ENCODE data around the gene SYNE4. TPM values are rescaled to one million over a fixed set of nuclear protein-coding genes. Genes with fewer than 3 reads are reported as not detected.

Gene SYNE4
- total and polyA plus RNA-seq, 2 of the 4 experiments (the other 2 are of a cell fraction), result 0.27 TPM; not detected in 1

- POLR2A ChIA-PET (ENCODE audit: unreplicated experiment), result no interaction called here
- no TSS peak for BruUV-seq (replicated peaks)
- Histone ChIP-seq H3K56ac (ENCODE audit: extremely low read depth, insufficient read depth, low read length) (no peak overlapping the region), H2AK9ac (replicated peaks; ENCODE audit: low read depth, low read length, poor library complexity) (no peak overlapping the region), H4K91ac (ENCODE audit: insufficient read depth, low read depth, low read length) (no peak overlapping the region), H3K9me1 (ENCODE audit: insufficient read depth, low read length) (no peaks in the 10 kb centered on the region), H3K9ac (ENCODE audit: low read depth, low read length) (no peak overlapping the region), H2AK5ac (ENCODE audit: low read depth, low read length) (no peak overlapping the region), H4K5ac (ENCODE audit: low read depth, low read length) (no peak overlapping the region), H2AFZ (replicated peaks; ENCODE audit: low read length, poor library complexity) (no peak overlapping the region), H2BK15ac (ENCODE audit: low read depth, low read length) (no peak overlapping the region), H3K79me1 (ENCODE audit: low read depth in 1 of 2, low read length in 2 of 2) (no peaks in the 10 kb centered on the region), H3K23ac (ENCODE audit: low read depth, low read length) (no peak overlapping the region), H2BK5ac (ENCODE audit: low read depth, low read length, poor library complexity, severe bottlenecking) (no peak overlapping the region), H3K18ac (ENCODE audit: low read depth, low read length) (no peak overlapping the region), H4K20me1 (ENCODE audit: insufficient read depth, low read length) (no peaks in the 10 kb centered on the region), H2BK20ac (ENCODE audit: low read depth, low read length) (no peak overlapping the region), H3K4ac (ENCODE audit: low read depth, low read length) (no peak overlapping the region), H2BK120ac (ENCODE audit: low read depth, low read length) (no peak overlapping the region), H3K4me3 (ENCODE audit: insufficient read depth, low read depth, low read length) (no peak overlapping the region), H3K27ac (ENCODE audit: insufficient read depth, low read length) (no peak overlapping the region), H3K9me3 (ENCODE audit: control insufficient read depth, insufficient read depth, low read length) (no peaks in the 10 kb centered on the region), H3K36me3 (ENCODE audit: control insufficient read depth, insufficient read depth, low read length) (no peaks in the 10 kb centered on the region), H3K4me1 (ENCODE audit: control insufficient read depth, insufficient read depth, low read length) (no peaks in the 10 kb centered on the region), H4K8ac (ENCODE audit: low read depth in 2 of 2, low read length in 2 of 2) (no peak overlapping the region), H3K4me2 (ENCODE audit: low read depth, low read length) (no peak overlapping the region), H3K27me3 (ENCODE audit: control insufficient read depth, insufficient read depth, low read length) (peaks cover 7% of the 10 kb centered on the region; the same call in 1 of the 2 replicates), H3K14ac (replicated peaks; ENCODE audit: low read depth, low read length) (no peak overlapping the region)
- ATAC-seq (ENCODE audit: low read depth) (no peak), DNase-seq (no peak)
- dilution Hi-C loops (cut with HindIII; ENCODE audit: low sequenced_read_pairs, unreplicated experiment), result no loop called here
- intact Hi-C loops (cut with micrococcal nuclease), result no loop called here
- 14% methylated on average over 5 of the region's 8 CpGs; no CpG with 5 or more reads in 1 of the 2 experiments for WGBS, 2 experiments (ENCODE audit: extremely low coverage in 2 of 2, insufficient read length in 1 of 2)
- in situ Hi-C loops (cut with MboI; ENCODE audit: low sequenced_read_pairs), result no loop called here
- CTCF ChIA-PET, result no interaction called here
- TF ChIP-seq USF2 (IDR thresholded peaks at IDR 0.05; ENCODE audit: low read depth, low read length), result no peak
- TF ChIP-seq MAZ (IDR thresholded peaks at IDR 0.05; ENCODE audit: borderline replicate concordance, low read depth, low read length), result no peak
- no peak for TF ChIP-seq SMC3 (IDR thresholded peaks at IDR 0.05; ENCODE audit: low read depth, low read length)
- TF ChIP-seq RCOR1 (IDR thresholded peaks at IDR 0.05; ENCODE audit: insufficient replicate concordance, low read length), result no peak
- no peak for TF ChIP-seq FOS (IDR thresholded peaks at IDR 0.05; ENCODE audit: low read depth, low read length)
- no peak for TF ChIP-seq MAFK (IDR thresholded peaks at IDR 0.05; ENCODE audit: low read depth, low read length)
- no peak for TF ChIP-seq POLR2A (IDR thresholded peaks at IDR 0.05; ENCODE audit: low read depth, low read length)
- no peak for TF ChIP-seq RFX5 (IDR thresholded peaks at IDR 0.05; ENCODE audit: low read depth, low read length)
Observed at GRCh38 chr19:35973487-35973886, 35.1 kb downstream of the SYNE4 start.
